ENCODE results near the gene ARSA. TPM values are rescaled to one million over a fixed set of nuclear protein-coding genes. Genes with fewer than 3 reads are reported as not detected.
"Not testable (repeated sequence)": the region's sequence is repeated elsewhere in the genome, so short reads cannot be mapped to it uniquely, and the experiment has no call there.

ARSA gene
- total RNA-seq, 1 donor from 2014 or later: 25.0 TPM

- intact Hi-C loops (cut with micrococcal nuclease): no loop called here
- DNase-seq (ENCODE audit: low spot score): no peak
- H3K27me3 Mint-ChIP-seq (ENCODE audit: low read depth): peaks cover 51% of the 10 kb centered on the region
- peaks cover 3% of the 10 kb centered on the region for H3K4me1 Mint-ChIP-seq (ENCODE audit: low read depth)
- H3K27ac Mint-ChIP-seq: no peak overlapping the region
- H3K9me3 Mint-ChIP-seq: no peaks in the 10 kb centered on the region
- no peak overlapping the region for H3K4me3 Mint-ChIP-seq (ENCODE audit: low read depth)
- no peaks in the 10 kb centered on the region for H3K36me3 Mint-ChIP-seq (ENCODE audit: low read depth)
These were observed 43.1 kb upstream of the ARSA start for GRCh38 chr22:50670914-50671538.

GRCh38 chr22:50670513-50670912, 42.6 kb upstream of the ARSA start:
- Mint-ChIP-seq H3K9me3 (no peaks in the 10 kb centered on the region), H3K36me3 (ENCODE audit: low read depth) (no peaks in the 10 kb centered on the region), H3K4me3 (ENCODE audit: low read depth) (no peak overlapping the region), H3K27me3 (ENCODE audit: low read depth) (peaks cover 46% of the 10 kb centered on the region), H3K4me1 (ENCODE audit: low read depth) (peaks cover 3% of the 10 kb centered on the region), H3K27ac (no peak overlapping the region)
- intact Hi-C loops (cut with micrococcal nuclease): no loop called here
- DNase-seq (ENCODE audit: low spot score): no peak

DNA sequence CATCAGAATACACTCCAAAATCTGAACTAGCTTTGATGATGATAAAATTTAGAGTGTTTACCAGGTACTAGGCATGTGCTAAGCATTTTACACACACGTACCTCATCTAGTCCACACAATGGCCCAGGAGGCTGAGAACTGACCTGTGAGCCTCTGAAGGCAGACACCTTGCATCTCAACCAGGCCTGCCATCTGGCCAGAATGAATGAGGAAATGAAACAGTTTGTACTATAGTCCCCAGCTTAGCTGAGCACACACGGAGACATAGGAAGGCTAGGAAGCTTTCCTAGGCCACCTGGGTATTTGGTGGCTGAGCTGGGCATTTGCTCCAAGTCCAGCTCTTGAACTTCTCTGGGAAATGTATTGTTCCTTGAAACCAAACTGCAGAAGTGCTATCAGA, 37.8 kb upstream of the ARSA start:
- DNase-seq (ENCODE audit: low spot score): no peak
- no peak overlapping the region for H3K27ac Mint-ChIP-seq
- peaks cover 18% of the 10 kb centered on the region for H3K27me3 Mint-ChIP-seq (ENCODE audit: low read depth)
- intact Hi-C loops (cut with micrococcal nuclease): no loop called here
- no peaks in the 10 kb centered on the region for H3K9me3 Mint-ChIP-seq
- H3K4me1 Mint-ChIP-seq (ENCODE audit: low read depth): no peaks in the 10 kb centered on the region
- H3K36me3 Mint-ChIP-seq (ENCODE audit: low read depth): no peaks in the 10 kb centered on the region
- H3K4me3 Mint-ChIP-seq (ENCODE audit: low read depth): no peak overlapping the region

DNA sequence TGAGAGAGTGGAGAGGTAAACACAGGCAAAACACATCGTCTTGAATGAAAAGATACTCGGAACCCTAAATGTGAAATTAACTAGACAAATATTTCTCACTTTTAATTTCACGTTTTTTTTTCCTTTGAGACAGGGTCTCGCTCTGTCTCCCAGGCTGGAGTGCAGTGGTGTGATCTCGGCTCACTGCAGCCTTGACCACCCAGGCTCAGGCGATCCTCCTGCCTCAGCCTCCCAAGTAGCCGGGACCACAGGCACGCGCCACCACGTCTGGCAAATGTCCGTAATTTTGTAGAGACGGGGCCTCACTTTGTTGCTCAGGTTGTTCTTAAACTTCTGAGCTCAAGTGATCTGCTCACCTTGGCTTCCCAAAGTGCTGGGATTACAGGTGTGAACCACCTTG, 37.3 kb upstream of the ARSA start:
- Mint-ChIP-seq H3K9me3 (no peaks in the 10 kb centered on the region), H3K36me3 (ENCODE audit: low read depth) (no peaks in the 10 kb centered on the region), H3K4me3 (ENCODE audit: low read depth) (no peak overlapping the region), H3K27ac (no peak overlapping the region), H3K27me3 (ENCODE audit: low read depth) (peaks cover 15% of the 10 kb centered on the region), H3K4me1 (ENCODE audit: low read depth) (no peaks in the 10 kb centered on the region)
- no peak for DNase-seq (ENCODE audit: low spot score)
- intact Hi-C loops (cut with micrococcal nuclease): no loop called here

GRCh38 chr22:50660306-50660705, 32.4 kb upstream of the ARSA start:
- Mint-ChIP-seq H3K27ac (no peak overlapping the region), H3K36me3 (ENCODE audit: low read depth) (no peaks in the 10 kb centered on the region), H3K4me1 (ENCODE audit: low read depth) (no peaks in the 10 kb centered on the region), H3K9me3 (no peaks in the 10 kb centered on the region), H3K27me3 (ENCODE audit: low read depth) (peaks cover 3% of the 10 kb centered on the region), H3K4me3 (ENCODE audit: low read depth) (no peak overlapping the region)
- intact Hi-C loops (cut with micrococcal nuclease): no loop called here
- no peak for DNase-seq (ENCODE audit: low spot score)

DNA sequence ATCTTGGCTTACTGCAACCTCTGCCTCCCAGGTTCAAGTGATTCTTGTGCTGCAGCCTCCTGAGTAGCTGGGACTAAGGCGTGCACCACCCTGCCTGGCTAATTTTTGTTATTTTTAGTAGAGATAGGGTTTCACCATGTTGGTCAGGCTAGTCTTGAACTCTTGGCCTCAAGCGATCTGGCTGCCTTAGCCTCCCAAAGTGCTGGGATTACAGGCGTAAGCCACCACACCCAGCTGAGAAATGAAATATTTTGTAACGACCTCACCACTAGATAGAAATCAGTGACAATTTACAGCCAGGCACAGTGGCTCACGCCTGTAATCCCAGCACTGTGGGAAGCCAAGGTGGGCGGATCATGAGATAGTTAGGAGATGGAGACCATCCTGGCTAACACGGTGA, 31.8 kb upstream of the ARSA start:
- H3K36me3 Mint-ChIP-seq (ENCODE audit: low read depth); H3K4me3 Mint-ChIP-seq (ENCODE audit: low read depth); H3K9me3 Mint-ChIP-seq; intact Hi-C loops (cut with micrococcal nuclease); DNase-seq (ENCODE audit: low spot score); H3K27ac Mint-ChIP-seq; H3K27me3 Mint-ChIP-seq (ENCODE audit: low read depth); H3K4me1 Mint-ChIP-seq (ENCODE audit: low read depth): not testable (repeated sequence)

DNA sequence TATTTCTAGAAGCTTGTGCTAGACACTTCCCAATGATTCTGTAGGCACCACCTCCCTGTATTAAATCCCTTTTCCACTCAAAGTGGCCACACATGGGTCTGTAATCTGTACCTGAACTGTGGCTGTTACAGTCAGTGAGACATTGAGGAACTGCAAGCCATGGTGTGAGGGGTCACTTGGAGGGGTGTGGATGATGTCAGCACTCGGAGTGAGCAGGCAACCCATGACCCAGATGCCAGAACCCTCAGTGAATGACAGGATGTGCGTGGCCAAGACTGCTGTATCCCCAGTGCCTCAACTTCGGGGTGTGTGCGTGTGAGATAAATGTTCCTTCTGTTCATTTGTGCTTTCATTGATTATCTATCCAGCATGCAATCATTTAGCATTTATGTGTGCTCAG, 30.0 kb upstream of the ARSA start:
- Mint-ChIP-seq H3K4me3 (ENCODE audit: low read depth) (no peak overlapping the region), H3K27me3 (ENCODE audit: low read depth) (peaks cover 3% of the 10 kb centered on the region), H3K9me3 (no peaks in the 10 kb centered on the region), H3K36me3 (ENCODE audit: low read depth) (no peaks in the 10 kb centered on the region), H3K4me1 (ENCODE audit: low read depth) (no peaks in the 10 kb centered on the region), H3K27ac (no peak overlapping the region)
- intact Hi-C loops (cut with micrococcal nuclease): no loop called here
- no peak for DNase-seq (ENCODE audit: low spot score)

DNA sequence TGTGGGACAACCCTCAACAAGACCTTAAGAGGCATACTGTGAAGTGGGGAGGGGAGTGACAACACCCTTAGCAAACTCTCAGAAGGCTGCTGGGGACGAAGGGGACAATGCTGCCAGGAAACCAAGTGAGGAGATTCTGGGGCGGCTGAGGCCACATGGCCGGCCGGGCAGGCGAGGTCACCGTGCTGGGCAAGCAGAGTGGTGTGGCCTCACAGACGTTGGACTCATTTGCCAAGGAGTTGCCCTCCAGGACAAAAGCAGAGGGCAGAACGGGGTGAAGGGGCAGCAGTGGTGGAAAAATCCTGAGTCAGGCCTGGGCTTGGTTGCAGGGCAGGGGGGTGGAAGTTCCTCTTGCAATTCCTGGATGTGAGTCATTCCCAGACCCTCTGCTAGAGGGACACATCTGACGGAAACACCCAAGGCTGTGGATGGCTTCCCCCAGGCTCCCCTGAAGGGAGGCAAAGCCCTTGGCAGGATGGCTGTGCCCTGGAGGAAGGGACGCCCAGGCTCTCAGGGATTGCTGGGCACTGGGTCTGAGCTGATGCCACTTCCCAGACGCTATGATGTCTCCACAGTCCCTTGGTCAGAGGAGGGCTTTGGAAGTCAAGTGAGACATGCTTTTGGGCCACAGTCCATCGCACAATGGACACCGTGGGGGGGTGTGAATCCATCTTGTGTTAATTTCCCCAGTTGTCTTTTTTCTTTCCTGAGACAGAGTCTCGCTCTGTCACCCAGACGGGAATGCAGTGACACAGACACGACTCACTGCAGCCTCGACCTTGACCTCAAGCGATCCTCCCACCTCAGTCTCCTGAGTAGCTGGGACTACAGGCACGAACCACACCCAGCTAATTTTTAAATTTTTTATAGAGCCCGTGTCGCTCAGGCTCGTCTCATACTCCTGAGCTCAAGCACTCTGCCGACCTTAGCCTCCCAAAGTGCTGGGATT, 28.4 kb upstream of the ARSA start:
- peaks cover 4% of the 10 kb centered on the region for H3K27me3 Mint-ChIP-seq (ENCODE audit: low read depth)
- H3K9me3 Mint-ChIP-seq: peaks cover 3% of the 10 kb centered on the region
- no peaks in the 10 kb centered on the region for H3K36me3 Mint-ChIP-seq (ENCODE audit: low read depth)
- no peaks in the 10 kb centered on the region for H3K4me1 Mint-ChIP-seq (ENCODE audit: low read depth)
- intact Hi-C loops (cut with micrococcal nuclease): no loop called here
- no peak overlapping the region for H3K27ac Mint-ChIP-seq
- DNase-seq (ENCODE audit: low spot score): no peak
- no peak overlapping the region for H3K4me3 Mint-ChIP-seq (ENCODE audit: low read depth)

- H3K4me3 Mint-ChIP-seq (ENCODE audit: low read depth); DNase-seq (ENCODE audit: low spot score); intact Hi-C loops (cut with micrococcal nuclease): not testable (repeated sequence)
These were observed 26.7 kb upstream of the ARSA start for GRCh38 chr22:50654664-50655063.

DNA sequence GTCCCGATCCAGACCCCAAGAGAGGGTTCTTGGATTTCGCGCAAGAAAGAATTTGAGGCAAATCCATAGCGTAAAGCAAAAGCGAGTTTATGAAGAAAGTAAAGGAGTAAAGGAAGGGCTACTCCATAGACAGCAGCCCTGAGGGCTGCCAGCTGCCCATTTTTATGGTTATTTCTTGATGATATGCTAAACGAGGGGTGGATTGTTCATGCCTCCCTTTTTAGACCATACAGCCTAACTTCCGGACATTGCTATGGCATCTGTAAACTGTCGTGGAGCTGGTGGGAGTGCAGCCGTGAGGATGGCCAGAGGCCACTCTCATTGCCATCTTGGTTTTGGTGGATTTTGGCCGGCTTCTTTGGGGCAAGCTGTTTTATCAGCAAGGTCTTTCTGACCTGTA, 25.3 kb upstream of the ARSA start:
- intact Hi-C loops (cut with micrococcal nuclease): no loop called here
- DNase-seq (ENCODE audit: low spot score): no peak
- Mint-ChIP-seq H3K4me1 (ENCODE audit: low read depth) (no peaks in the 10 kb centered on the region), H3K9me3 (peaks cover 16% of the 10 kb centered on the region), H3K36me3 (ENCODE audit: low read depth) (no peaks in the 10 kb centered on the region), H3K27me3 (ENCODE audit: low read depth) (peaks cover 2% of the 10 kb centered on the region), H3K4me3 (ENCODE audit: low read depth) (no peak overlapping the region), H3K27ac (no peak overlapping the region)

More at GRCh38 chr22:50654664-50655063, 26.7 kb upstream of the ARSA start:
- not testable (repeated sequence) for H3K9me3 Mint-ChIP-seq; H3K4me1 Mint-ChIP-seq (ENCODE audit: low read depth); H3K27me3 Mint-ChIP-seq (ENCODE audit: low read depth); H3K27ac Mint-ChIP-seq; H3K36me3 Mint-ChIP-seq (ENCODE audit: low read depth)

DNA sequence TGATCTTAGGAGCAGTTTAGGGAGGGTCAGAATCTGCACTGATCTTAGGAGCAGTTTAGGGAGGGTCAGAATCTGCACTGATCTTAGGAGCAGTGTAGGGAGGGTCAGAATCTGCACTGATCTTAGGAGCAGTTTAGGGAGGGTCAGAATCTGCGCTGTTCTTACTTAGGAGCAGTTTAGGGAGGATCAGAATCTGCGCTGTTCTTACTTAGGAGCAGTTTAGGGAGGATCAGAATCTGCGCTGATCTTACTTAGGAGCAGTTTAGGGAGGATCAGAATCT, 15.8 kb upstream of the ARSA start:
- H3K9me3 Mint-ChIP-seq; DNase-seq (ENCODE audit: low spot score); intact Hi-C loops (cut with micrococcal nuclease); H3K36me3 Mint-ChIP-seq (ENCODE audit: low read depth); H3K4me3 Mint-ChIP-seq (ENCODE audit: low read depth); H3K27ac Mint-ChIP-seq; H3K4me1 Mint-ChIP-seq (ENCODE audit: low read depth): not testable (repeated sequence)
- peaks cover 12% of the 10 kb centered on the region for H3K27me3 Mint-ChIP-seq (ENCODE audit: low read depth)

- H3K9me3 Mint-ChIP-seq; H3K4me3 Mint-ChIP-seq (ENCODE audit: low read depth): not testable (repeated sequence)
These were observed 15.3 kb upstream of the ARSA start for GRCh38 chr22:50643021-50643820.

More at GRCh38 chr22:50643021-50643820, 15.3 kb upstream of the ARSA start:
- H3K36me3 Mint-ChIP-seq (ENCODE audit: low read depth); intact Hi-C loops (cut with micrococcal nuclease); H3K27ac Mint-ChIP-seq; DNase-seq (ENCODE audit: low spot score); H3K4me1 Mint-ChIP-seq (ENCODE audit: low read depth): not testable (repeated sequence)
- peaks cover 12% of the 10 kb centered on the region for H3K27me3 Mint-ChIP-seq (ENCODE audit: low read depth)

All from activated T-helper 2 cell treated with anti-CD3 and anti-CD28 coated beads, Interferon-gamma antibody, Interleukin-2, Interleukin-4, amounts not matched to agents 10 μg/mL and 5 μg/mL and 100 μg/mL, durations not matched to agents 14 hours and 24 hours and 36 hours (primary cell).